Measurements from ENCODE around the gene GHRL. TPM values are rescaled to one million over a fixed set of nuclear protein-coding genes. Genes with fewer than 3 reads are reported as not detected.

Gene GHRL
- total and polyA plus RNA-seq, 2 of the 4 experiments (the other 2 are of a cell fraction): 0.27 TPM; not detected in 1

- peaks cover 17 to 43% of the 10 kb centered on the region in 2 experiments for H3K79me1 ChIP-seq (ENCODE audit: low read depth in 1 of 2, low read length in 2 of 2)
- no peaks in the 10 kb centered on the region for H3K27me3 ChIP-seq (ENCODE audit: control insufficient read depth, insufficient read depth, low read length)
- H3K36me3 ChIP-seq (ENCODE audit: control insufficient read depth, insufficient read depth, low read length): peaks cover 77% of the 10 kb centered on the region
- BruUV-seq (replicated peaks): no TSS peak
- no peak overlapping the region for H2AFZ ChIP-seq (replicated peaks; ENCODE audit: low read length, poor library complexity)
- no peak overlapping the region for H4K5ac ChIP-seq (ENCODE audit: low read depth, low read length)
- H2BK20ac ChIP-seq (ENCODE audit: low read depth, low read length): no peak overlapping the region
- no peak overlapping the region for H2AK5ac ChIP-seq (ENCODE audit: low read depth, low read length)
- no peak overlapping the region for H3K56ac ChIP-seq (ENCODE audit: extremely low read depth, insufficient read depth, low read length)
- peaks cover 32% of the 10 kb centered on the region for H4K20me1 ChIP-seq (ENCODE audit: insufficient read depth, low read length)
- TF ChIP-seq SMC3 (IDR thresholded peaks at IDR 0.05; ENCODE audit: low read depth, low read length) (no peak), MXI1 (IDR thresholded peaks at IDR 0.05; ENCODE audit: borderline replicate concordance, low read depth, low read length) (no peak), FOS (IDR thresholded peaks at IDR 0.05; ENCODE audit: low read depth, low read length) (no peak), RAD21 (IDR thresholded peaks at IDR 0.05; ENCODE audit: low read length) (no peak), CEBPB (IDR thresholded peaks at IDR 0.05; ENCODE audit: low read depth, low read length) (no peak), NFE2L2 (IDR thresholded peaks at IDR 0.05; ENCODE audit: low read depth, low read length) (no peak), MAFK (IDR thresholded peaks at IDR 0.05; ENCODE audit: low read depth, low read length) (no peak), RCOR1 (IDR thresholded peaks at IDR 0.05; ENCODE audit: insufficient replicate concordance, low read length) (no peak), POLR2A (IDR thresholded peaks at IDR 0.05; ENCODE audit: low read depth, low read length) (no peak), CTCF (conservative IDR thresholded peaks at IDR 0.05; ENCODE audit: low read depth, low read length) (no peak), USF2 (IDR thresholded peaks at IDR 0.05; ENCODE audit: low read depth, low read length) (no peak), BHLHE40 (IDR thresholded peaks at IDR 0.05; ENCODE audit: low read depth, low read length) (no peak)
- TF ChIP-seq, protein P1, sequence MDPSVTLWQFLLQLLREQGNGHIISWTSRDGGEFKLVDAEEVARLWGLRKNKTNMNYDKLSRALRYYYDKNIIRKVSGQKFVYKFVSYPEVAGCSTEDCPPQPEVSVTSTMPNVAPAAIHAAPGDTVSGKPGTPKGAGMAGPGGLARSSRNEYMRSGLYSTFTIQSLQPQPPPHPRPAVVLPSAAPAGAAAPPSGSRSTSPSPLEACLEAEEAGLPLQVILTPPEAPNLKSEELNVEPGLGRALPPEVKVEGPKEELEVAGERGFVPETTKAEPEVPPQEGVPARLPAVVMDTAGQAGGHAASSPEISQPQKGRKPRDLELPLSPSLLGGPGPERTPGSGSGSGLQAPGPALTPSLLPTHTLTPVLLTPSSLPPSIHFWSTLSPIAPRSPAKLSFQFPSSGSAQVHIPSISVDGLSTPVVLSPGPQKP (IDR thresholded peaks at IDR 0.05; ENCODE audit: borderline replicate concordance, low read depth, low read length): no peak
- no peak overlapping the region for H2BK120ac ChIP-seq (ENCODE audit: low read depth, low read length)
- H3K18ac ChIP-seq (ENCODE audit: low read depth, low read length): no peak overlapping the region
- H3K4me2 ChIP-seq (ENCODE audit: low read depth, low read length): no peak overlapping the region
- no peak overlapping the region for H4K8ac ChIP-seq (ENCODE audit: low read depth in 2 of 2, low read length in 2 of 2)
- H3K4me3 ChIP-seq (ENCODE audit: insufficient read depth, low read depth, low read length): no peak overlapping the region
- H2BK5ac ChIP-seq (ENCODE audit: low read depth, low read length, poor library complexity, severe bottlenecking): no peak overlapping the region
- POLR2A ChIA-PET (ENCODE audit: unreplicated experiment): no interaction called here
- H4K91ac ChIP-seq (ENCODE audit: insufficient read depth, low read depth, low read length): no peak overlapping the region
- H2AK9ac ChIP-seq (replicated peaks; ENCODE audit: low read depth, low read length, poor library complexity): no peak overlapping the region
- 100% methylated on average over 1 of the region's 8 CpGs; no CpG with 5 or more reads in 1 of the 2 experiments for WGBS, 2 experiments (ENCODE audit: extremely low coverage in 2 of 2, insufficient read length in 1 of 2)
- ATAC-seq (ENCODE audit: low read depth) (no peak), DNase-seq (no peak)
- no peaks in the 10 kb centered on the region for H3K4me1 ChIP-seq (ENCODE audit: control insufficient read depth, insufficient read depth, low read length)
- no peaks in the 10 kb centered on the region for H3K9me3 ChIP-seq (ENCODE audit: control insufficient read depth, insufficient read depth, low read length)
- no peak overlapping the region for H3K27ac ChIP-seq (ENCODE audit: insufficient read depth, low read length)
- in situ Hi-C loops (cut with MboI; ENCODE audit: low sequenced_read_pairs): no loop called here
- no peak overlapping the region for H3K9ac ChIP-seq (ENCODE audit: low read depth, low read length)
- no peak overlapping the region for H3K4ac ChIP-seq (ENCODE audit: low read depth, low read length)
- H3K23ac ChIP-seq (ENCODE audit: low read depth, low read length): no peak overlapping the region
- no peak overlapping the region for H3K14ac ChIP-seq (replicated peaks; ENCODE audit: low read depth, low read length)
- dilution Hi-C loops (cut with HindIII; ENCODE audit: low sequenced_read_pairs, unreplicated experiment): no loop called here
- intact Hi-C loops (cut with micrococcal nuclease): no loop called here
- CTCF ChIA-PET: no interaction called here
- H2BK15ac ChIP-seq (ENCODE audit: low read depth, low read length): no peak overlapping the region
- H3K9me1 ChIP-seq (ENCODE audit: insufficient read depth, low read length): peaks cover 8% of the 10 kb centered on the region; the same call in 1 of the 2 replicates
Observed at GRCh38 chr3:10303785-10304184, 11.0 kb upstream of the GHRL start.

All from IMR-90 (cell line).